Hippocampal formation (tissue), 2 donors: ENCODE data around the gene HRCT1.
"Not testable (repeated sequence)": the region's sequence is repeated elsewhere in the genome, so short reads cannot be mapped to it uniquely, and the experiment has no call there.

Experiments
- DNase-seq, 2 donors: peaks; one replicate each; lab custom pipeline; 2025; lab: John Stamatoyannopoulos, UW

HRCT1 gene

GRCh38 chr9:35917261-35917660, 11.3 kb downstream of the HRCT1 start:
- no peak for DNase-seq

DNA sequence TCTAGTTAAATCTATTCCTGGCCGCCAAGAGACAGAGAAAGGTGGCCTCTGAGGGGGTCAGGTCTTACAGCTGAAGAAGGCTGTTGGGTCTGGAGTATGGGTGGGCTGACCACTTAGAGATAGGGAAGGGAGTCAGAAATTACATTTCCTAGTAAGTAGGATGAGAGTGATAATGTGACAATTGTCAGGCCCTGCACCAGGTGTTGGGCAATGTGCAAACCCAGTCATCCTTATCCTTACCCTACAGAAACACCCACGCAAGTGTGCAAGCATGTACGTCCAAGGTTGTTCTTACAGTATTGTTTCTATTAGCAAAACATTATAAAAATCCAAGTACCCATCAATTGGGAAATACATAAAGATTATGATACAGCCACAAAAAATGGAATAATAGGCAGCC, 12.8 kb downstream of the HRCT1 start:
- DNase-seq: no peak

DNA sequence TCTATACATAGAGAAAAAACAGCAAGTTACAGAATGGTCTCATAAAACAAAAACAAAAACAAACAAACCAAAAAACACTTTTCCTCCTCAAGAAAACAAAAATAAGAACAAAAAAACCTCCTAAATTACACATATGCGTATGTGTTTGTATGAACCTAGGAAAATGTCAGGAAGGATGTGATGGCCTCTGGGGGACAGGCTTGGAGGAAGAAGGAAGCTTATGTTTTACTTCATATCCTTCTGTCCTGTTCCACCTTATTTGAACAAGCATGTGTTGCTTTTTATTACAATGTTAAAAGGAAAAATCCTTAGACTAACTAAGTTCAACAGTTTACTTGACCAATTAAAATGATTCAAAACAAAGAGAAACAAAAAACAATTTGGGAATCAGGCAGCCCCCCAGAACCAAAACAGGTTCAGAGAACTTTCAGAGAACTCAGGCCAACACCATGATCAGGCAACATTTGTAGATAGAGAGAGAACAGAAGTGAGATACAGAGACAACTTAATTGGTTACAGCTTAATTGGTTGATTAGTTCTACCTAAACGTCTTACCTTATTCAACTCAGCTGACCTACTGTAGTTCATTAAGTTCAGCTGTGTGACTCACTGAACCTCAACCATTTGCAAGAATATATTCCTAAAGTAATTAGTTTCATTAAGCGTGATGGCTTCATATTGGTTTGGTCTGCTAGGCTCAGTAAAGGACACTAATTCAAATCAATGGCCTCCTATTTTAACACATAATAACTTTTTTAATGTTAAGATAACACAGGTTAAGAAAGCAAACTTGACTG, 13.4 kb downstream of the HRCT1 start:
- no peak for DNase-seq

- DNase-seq: no peak
Observed at GRCh38 chr9:35920051-35920620, 14.1 kb downstream of the HRCT1 start.

GRCh38 chr9:35923598-35923926, 17.6 kb downstream of the HRCT1 start:
- DNase-seq: no peak

- peak in 1 of 2 donors; percentile 34 for DNase-seq
Observed at GRCh38 chr9:35923927-35924763, 18.1 kb downstream of the HRCT1 start.

DNA sequence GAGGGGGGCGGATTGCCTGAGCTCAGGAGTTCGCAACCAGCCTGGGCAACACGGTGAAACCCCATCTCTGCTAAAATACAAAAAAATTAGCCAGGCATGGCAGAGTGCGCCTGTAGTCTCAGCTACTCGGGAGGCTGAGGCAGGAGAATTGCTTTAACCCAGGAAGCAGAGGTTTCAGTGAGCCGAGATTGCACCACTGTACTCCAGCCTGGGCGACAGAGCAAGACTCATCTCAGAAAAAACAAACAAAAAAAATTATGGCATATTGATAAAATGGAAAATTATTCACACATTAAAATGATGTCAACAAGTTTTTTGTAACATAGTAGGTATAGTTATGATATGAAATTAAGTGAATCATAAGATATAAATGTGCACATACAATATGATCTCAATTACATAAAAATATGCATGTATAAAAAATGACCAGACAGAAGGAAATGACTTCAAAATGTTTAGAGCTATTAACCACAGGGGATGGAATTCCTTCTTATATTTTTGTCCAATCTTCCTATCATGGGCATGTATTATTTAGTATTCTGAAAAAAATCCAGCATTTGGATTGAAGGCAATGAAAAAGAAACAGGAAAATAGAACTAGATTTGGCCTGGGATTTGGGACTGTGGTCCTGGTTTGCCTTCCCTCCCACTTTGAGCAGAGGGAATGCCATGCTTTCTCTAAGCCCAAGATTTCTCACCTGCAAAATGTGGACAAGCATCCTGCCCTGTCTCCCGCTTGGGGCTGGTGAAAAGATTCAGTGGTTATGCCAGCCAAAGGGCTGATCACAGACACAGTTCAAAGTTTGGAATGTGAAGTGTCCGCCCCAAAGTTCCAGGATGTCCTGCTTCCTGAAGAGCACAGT, 22.8 kb downstream of the HRCT1 start:
- DNase-seq: no peak

DNA sequence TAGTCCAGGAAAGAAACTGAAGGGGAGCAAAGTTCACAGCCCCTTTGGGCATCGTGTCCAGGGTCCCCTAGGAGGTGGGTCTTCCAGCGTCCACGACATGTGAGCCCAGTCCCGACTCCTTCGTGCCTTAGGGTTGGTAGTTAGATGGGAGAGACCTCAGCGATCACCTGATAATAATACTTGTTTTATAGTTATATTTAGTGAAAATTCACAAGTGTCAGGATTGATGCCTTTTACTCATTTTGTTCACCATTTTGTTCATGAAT, 23.4 kb downstream of the HRCT1 start:
- DNase-seq: no peak

- DNase-seq: no peak
Observed at GRCh38 chr9:35930521-35930920, 24.5 kb downstream of the HRCT1 start.

GRCh38 chr9:35930989-35931388, 25.0 kb downstream of the HRCT1 start:
- DNase-seq: no peak

DNA sequence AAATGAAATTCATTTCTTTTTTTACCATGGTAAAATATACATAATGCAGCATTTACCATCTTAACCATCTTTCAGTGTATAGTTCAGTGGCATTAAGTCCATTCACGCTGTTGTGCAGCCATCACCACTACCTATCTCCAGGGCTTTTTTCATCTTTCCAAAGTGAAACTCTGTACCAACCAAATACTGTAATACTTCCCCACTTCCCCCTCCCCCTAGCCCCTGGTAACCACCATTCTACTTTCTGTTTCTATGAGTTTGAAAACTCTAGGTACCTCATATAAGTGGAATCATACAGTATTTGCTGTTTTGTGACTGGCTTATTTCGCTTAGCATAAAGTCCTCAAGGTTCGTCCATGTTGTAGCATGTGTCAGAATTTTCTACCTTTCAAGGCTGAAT, 26.7 kb downstream of the HRCT1 start:
- no peak for DNase-seq

- DNase-seq: no peak
Observed at GRCh38 chr9:35933550-35934067, 27.6 kb downstream of the HRCT1 start.

- DNase-seq: not testable (repeated sequence)
Observed at GRCh38 chr9:35934069-35934468, 28.1 kb downstream of the HRCT1 start.

GRCh38 chr9:35935261-35935660, 29.3 kb downstream of the HRCT1 start:
- DNase-seq: no peak

DNA sequence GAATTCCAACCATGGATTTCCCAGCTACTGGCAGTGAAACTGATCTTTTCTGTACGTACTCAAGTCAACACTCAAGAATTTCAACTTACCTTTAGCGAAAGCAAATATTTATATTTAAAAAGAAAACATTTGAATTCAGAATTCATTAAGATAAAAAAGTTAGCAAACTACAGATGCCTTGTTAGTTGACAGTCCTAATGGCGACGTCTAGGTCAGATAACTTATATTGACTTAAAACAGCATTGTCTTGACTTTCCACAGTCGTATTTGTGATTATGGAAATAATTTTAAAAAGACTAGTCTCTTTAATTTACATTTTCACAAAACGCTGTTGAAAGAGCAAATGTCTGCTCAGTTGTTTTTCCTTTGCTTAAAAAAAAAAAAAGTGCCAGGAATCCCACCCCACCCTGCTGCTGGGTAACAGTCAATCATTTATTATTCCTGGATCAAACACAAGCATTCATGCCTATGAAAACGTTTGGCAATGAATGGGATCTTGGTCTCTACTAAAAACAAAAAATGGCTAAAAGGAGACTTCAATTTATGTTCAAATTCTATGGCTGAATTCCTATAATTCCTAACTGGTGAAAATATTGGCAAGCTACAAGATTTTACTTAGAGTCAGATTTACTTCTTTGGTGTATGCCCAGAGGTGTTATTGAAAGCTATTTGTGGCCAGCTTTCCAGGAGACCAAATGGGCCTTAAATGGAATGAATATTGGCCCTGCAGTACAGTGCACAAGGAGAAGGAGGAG, 29.9 kb downstream of the HRCT1 start:
- no peak for DNase-seq

DNA sequence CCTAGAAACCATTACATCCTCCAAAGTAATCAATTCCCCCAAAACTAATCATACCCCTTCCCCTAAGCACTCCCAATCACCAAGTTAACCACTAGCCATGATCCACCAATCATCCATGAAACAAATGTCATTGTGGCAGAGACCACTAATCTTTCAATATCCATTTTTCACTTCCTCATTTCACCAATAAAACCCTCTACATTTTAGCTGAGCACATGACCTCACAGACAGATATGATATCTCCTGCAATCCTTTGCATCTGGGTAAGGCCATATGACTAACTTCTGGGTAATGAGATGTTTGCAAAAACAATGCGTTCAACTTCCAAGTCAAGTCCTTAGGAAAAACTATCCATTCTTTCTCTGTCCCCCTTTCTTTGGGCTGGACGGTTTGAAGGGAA, 31.2 kb downstream of the HRCT1 start:
- no peak for DNase-seq

GRCh38 chr9:35938474-35939356, 32.7 kb downstream of the HRCT1 start:
- no peak for DNase-seq

GRCh38 chr9:35939679-35940250, 33.8 kb downstream of the HRCT1 start:
- DNase-seq: no peak

GRCh38 chr9:35940458-35941407, 34.7 kb downstream of the HRCT1 start:
- no peak for DNase-seq
